ENCODE measurements around the gene LSAMP.

The LSAMP gene

DNA sequence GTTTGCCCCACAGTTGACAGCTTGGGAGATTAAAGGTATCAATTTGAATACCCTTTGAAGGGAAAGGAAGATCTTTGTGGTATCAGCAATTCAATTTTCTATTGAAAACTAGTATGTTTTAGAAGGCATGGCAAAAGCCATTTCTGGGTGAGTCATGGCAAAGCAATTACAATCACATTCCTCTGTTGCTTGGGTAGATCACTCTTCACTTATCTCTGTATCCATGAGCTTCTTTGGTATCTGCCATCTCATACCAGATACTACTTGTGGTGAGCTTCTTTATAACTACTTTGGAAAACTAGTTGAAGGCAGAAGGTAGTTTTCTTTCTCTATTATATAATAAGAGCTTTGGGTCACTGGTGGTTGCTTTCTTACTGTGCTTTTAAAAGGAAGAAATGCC lies 28.3 kb upstream of the LSAMP start:
- no peak overlapping the region for H3K4me3 ChIP-seq (ENCODE audit: low read depth, low read length)
- TF ChIP-seq, protein P1, sequence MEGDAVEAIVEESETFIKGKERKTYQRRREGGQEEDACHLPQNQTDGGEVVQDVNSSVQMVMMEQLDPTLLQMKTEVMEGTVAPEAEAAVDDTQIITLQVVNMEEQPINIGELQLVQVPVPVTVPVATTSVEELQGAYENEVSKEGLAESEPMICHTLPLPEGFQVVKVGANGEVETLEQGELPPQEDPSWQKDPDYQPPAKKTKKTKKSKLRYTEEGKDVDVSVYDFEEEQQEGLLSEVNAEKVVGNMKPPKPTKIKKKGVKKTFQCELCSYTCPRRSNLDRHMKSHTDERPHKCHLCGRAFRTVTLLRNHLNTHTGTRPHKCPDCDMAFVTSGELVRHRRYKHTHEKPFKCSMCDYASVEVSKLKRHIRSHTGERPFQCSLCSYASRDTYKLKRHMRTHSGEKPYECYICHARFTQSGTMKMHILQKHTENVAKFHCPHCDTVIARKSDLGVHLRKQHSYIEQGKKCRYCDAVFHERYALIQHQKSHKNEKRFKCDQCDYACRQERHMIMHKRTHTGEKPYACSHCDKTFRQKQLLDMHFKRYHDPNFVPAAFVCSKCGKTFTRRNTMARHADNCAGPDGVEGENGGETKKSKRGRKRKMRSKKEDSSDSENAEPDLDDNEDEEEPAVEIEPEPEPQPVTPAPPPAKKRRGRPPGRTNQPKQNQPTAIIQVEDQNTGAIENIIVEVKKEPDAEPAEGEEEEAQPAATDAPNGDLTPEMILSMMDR (IDR thresholded peaks at IDR 0.05; ENCODE audit: insufficient read depth, low read length, missing control alignments), result no peak
- CTCF ChIA-PET, result no interaction called here
- peak; percentile 4 for DNase-seq (ENCODE audit: low read depth, low spot score)
- POLR2A ChIA-PET, result no interaction called here

- TF ChIP-seq, protein P1 (IDR thresholded peaks at IDR 0.05; ENCODE audit: insufficient read depth, low read length, missing control alignments), result no peak
- no peak overlapping the region for H3K4me3 ChIP-seq (ENCODE audit: low read depth, low read length)
- no peak for DNase-seq (ENCODE audit: low read depth, low spot score)
- ChIA-PET POLR2A (no interaction called here), CTCF (no interaction called here)
Measured at GRCh38 chr3:116470605-116471197, 25.4 kb upstream of the LSAMP start.

DNA sequence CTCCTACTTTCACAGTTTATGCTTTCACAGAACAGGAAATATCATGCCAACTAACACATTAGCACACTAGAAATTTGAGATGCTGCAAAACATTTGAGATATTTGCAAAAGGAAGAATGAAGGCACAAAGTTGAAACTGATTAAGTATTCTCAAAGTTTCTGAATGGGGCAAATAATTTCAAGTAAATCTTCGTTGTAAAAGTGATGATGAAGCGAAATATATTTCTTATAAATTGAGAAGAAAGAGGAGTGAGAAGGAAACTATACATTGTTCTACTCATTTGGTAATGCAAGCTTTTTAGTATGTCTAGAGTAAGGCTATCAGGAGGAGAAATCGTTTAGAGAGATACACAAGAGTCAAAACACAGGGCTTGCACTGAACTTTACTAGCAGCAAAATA lies 24.3 kb upstream of the LSAMP start:
- ChIA-PET CTCF (no interaction called here), POLR2A (no interaction called here)
- TF ChIP-seq, protein P1 (IDR thresholded peaks at IDR 0.05; ENCODE audit: insufficient read depth, low read length, missing control alignments), result no peak
- DNase-seq (ENCODE audit: low read depth, low spot score), result no peak
- no peak overlapping the region for H3K4me3 ChIP-seq (ENCODE audit: low read depth, low read length)

GRCh38 chr3:116464276-116464798 lies 19.1 kb upstream of the LSAMP start:
- ChIA-PET CTCF (no interaction called here), POLR2A (no interaction called here)
- DNase-seq (ENCODE audit: low read depth, low spot score), result no peak
- H3K4me3 ChIP-seq (ENCODE audit: low read depth, low read length), result no peak overlapping the region
- TF ChIP-seq, protein P1 (IDR thresholded peaks at IDR 0.05; ENCODE audit: insufficient read depth, low read length, missing control alignments), result no peak

- CTCF ChIA-PET, result interaction anchor here (0.9 to 1.2 kb wide), 3 partner anchors 12 to 313 kb away, joined by 3 to 4 read pairs (median 3); no protein-coding TSS in a partner anchor
- DNase-seq (ENCODE audit: low read depth, low spot score), result no peak
- TF ChIP-seq, protein P1 (IDR thresholded peaks at IDR 0.05; ENCODE audit: insufficient read depth, low read length, missing control alignments), result peak; percentile 27
- H3K4me3 ChIP-seq (ENCODE audit: low read depth, low read length), result no peak overlapping the region
- POLR2A ChIA-PET, result no interaction called here
Measured at GRCh38 chr3:116453666-116454346, 8.5 kb upstream of the LSAMP start.

DNA sequence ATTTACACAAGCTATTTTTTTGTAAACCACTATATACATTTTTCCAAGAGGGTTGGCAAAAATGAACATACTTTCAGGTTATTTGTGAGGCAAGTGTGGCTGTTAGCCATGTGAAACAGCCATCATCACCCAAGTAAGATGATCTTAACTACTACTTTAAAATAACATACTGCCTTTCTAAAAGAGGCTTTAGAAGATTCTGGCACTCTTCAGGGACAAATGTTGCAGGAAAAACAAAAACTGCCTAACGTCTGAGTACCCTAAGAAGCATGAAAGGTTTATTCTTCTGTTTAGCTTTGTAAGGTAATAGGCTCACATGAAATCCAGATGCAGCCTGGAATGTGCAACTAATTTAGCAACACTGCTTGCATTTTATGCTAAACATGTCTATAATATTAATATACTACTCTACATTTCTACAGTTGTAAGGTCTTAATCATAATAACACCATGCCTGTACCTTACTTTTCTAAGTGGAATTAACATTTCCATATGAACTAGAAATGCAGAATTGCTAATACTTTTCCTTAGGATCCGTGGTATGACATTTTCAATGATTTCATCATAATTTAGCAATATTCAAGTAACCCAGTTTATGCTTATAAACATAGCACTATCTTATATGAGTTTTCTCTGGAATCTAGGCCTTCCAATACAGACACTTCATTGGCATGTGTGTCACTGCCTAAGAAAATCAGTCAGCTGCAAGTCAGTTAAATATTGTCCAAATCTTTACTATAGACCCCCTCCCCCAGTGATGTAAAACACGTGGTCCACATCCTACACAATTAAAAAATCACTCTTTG lies 4.5 kb upstream of the LSAMP start:
- POLR2A ChIA-PET, result no interaction called here
- CTCF ChIA-PET, result no interaction called here

More for the DNA sequence above, 4.5 kb upstream of the LSAMP start:
- DNase-seq (ENCODE audit: low read depth, low spot score), result no peak
- H3K4me3 ChIP-seq (ENCODE audit: low read depth, low read length), result no peak overlapping the region
- TF ChIP-seq, protein P1 (IDR thresholded peaks at IDR 0.05; ENCODE audit: insufficient read depth, low read length, missing control alignments), result no peak
